NCI-H1105 treated with DMSO at 0.1 percent for 48 hours (cell line): ENCODE measurements around the gene LRRK1.
A peak's percentile ranks its signal among the peaks of the same experiment; 100 is the strongest.

Experiments
- DNase-seq: peaks from one replicate; lab custom pipeline; 2025; lab: John Stamatoyannopoulos, UW

Gene LRRK1

GRCh38 chr15:101008158-101009139 lies 89.3 kb downstream of the LRRK1 start:
- peak; percentile 96 for DNase-seq

GRCh38 chr15:101009176-101009575 lies 90.0 kb downstream of the LRRK1 start:
- no peak for DNase-seq

GRCh38 chr15:101010781-101011180 lies 91.6 kb downstream of the LRRK1 start:
- no peak for DNase-seq

GRCh38 chr15:101012326-101013200 lies 93.4 kb downstream of the LRRK1 start:
- DNase-seq, result no peak

- no peak for DNase-seq
These were observed 94.0 kb downstream of the LRRK1 start for GRCh38 chr15:101013201-101013550.

GRCh38 chr15:101013769-101014675 lies 94.9 kb downstream of the LRRK1 start:
- peak; percentile 73 for DNase-seq

GRCh38 chr15:101014921-101015841 lies 96.0 kb downstream of the LRRK1 start:
- DNase-seq, result peak; percentile 64

- no peak for DNase-seq
These were observed 97.4 kb downstream of the LRRK1 start for GRCh38 chr15:101016581-101016980.

- no peak for DNase-seq
These were observed 98.1 kb downstream of the LRRK1 start for GRCh38 chr15:101017093-101017754.

- DNase-seq, result no peak
These were observed 98.9 kb downstream of the LRRK1 start for GRCh38 chr15:101018016-101018415.

GRCh38 chr15:101018450-101018849 lies 99.3 kb downstream of the LRRK1 start:
- no peak for DNase-seq

- no peak for DNase-seq
These were observed 100.3 kb downstream of the LRRK1 start for GRCh38 chr15:101019366-101019896.

- DNase-seq, result no peak
These were observed 101.3 kb downstream of the LRRK1 start for GRCh38 chr15:101020451-101020850.

- no peak for DNase-seq
These were observed 101.8 kb downstream of the LRRK1 start for GRCh38 chr15:101020945-101021344.

GRCh38 chr15:101022306-101022705 lies 103.1 kb downstream of the LRRK1 start:
- DNase-seq, result no peak

GRCh38 chr15:101022876-101023275 lies 103.7 kb downstream of the LRRK1 start:
- no peak for DNase-seq

- DNase-seq, result no peak
These were observed 104.4 kb downstream of the LRRK1 start for GRCh38 chr15:101023501-101024072.

- DNase-seq, result no peak
These were observed 105.0 kb downstream of the LRRK1 start for GRCh38 chr15:101024073-101024695.
